Measurements from ENCODE around the gene NACAD.

DNA sequence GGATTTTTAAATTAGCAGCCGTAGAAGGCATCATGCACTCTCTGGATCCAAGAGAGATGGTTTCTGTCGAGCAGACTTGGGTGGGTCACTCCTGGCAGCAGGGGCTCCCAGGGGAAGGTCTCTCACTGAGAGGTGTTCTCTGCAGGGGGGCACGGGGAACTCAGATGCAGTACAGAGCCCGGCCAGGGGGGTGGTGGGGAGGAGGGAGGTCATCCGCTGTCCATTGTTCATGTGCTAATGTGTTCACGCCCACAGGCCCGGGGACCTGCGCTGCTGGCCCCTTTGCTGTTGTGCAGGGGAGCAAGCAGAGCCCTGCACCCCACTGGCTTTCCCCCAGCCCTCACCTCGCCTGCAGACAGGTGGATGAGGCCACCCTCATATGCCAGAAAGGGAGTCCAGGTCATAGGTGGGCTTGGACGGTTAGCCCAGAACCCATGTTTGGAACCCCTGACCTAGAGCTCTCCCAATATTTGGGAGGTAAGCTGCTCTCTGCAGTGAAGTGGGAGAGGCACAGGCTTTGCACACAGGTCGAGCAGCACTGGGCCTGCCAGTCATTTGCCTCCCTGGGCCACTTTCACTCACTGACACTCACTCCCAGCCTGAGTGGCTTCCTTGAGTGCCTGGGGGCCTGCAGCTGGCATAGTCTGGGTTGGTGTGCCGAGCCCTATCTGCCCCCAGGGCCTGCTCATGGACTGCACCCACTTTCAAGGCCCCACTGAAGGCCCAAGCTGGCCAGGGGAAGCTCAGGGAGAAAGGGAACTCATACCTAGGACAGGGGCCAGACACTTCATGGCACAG is 35.3 kb upstream of the NACAD start:
- TF ChIP-seq, protein P1, sequence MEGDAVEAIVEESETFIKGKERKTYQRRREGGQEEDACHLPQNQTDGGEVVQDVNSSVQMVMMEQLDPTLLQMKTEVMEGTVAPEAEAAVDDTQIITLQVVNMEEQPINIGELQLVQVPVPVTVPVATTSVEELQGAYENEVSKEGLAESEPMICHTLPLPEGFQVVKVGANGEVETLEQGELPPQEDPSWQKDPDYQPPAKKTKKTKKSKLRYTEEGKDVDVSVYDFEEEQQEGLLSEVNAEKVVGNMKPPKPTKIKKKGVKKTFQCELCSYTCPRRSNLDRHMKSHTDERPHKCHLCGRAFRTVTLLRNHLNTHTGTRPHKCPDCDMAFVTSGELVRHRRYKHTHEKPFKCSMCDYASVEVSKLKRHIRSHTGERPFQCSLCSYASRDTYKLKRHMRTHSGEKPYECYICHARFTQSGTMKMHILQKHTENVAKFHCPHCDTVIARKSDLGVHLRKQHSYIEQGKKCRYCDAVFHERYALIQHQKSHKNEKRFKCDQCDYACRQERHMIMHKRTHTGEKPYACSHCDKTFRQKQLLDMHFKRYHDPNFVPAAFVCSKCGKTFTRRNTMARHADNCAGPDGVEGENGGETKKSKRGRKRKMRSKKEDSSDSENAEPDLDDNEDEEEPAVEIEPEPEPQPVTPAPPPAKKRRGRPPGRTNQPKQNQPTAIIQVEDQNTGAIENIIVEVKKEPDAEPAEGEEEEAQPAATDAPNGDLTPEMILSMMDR (IDR thresholded peaks at IDR 0.05; ENCODE audit: insufficient read depth, low read depth, low read length): no peak
- TF ChIP-seq EZH2 (IDR thresholded peaks at IDR 0.05; ENCODE audit: insufficient read depth, low read length): no peak

All from astrocyte (in vitro differentiated cells and primary cell).